ENCODE data around the gene SKAP1. TPM values are rescaled to one million over a fixed set of nuclear protein-coding genes. Genes with fewer than 3 reads are reported as not detected.
"Not testable (repeated sequence)": the region's sequence is repeated elsewhere in the genome, so short reads cannot be mapped to it uniquely, and the experiment has no call there.

The SKAP1 gene
- total RNA-seq, 1 donor from 2014 or later: not detected

DNA sequence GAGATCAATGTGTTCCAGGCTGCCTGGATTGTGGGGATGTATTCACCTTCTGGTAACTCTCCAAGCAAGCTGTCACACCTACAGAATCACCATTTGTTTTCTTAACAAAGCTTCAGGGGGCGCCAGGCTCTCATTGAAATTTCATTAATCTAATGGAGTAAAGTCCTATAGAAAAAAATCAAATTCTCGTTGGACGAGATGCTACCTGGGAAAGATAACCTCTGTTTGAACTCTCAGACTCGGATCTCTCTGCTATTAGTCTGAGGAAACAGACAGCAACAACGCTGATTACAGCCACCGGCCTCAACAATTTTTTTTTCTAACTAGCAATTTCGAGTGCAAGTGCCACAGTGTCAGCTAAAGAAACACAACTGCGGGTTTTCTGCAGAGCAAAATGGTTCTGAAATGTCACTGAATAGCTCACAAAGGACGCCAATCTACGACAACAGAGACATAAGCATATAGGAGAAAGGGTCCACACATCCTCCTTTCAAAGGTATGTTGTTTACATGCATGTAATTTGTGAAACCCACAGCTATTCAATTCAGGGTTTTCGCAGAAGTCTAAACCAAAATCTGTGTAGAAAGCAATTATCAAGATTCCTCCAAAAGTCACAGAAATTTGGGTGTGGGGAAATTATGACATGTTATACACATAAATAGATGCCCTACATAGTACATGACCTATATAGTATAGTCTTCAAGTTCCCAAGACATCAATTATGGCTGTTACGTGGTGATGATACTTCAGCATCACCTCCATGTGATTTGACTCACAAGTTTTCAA, 135.8 kb downstream of the SKAP1 start:
- Mint-ChIP-seq H3K4me3 (no peak overlapping the region), H3K36me3 (no peaks in the 10 kb centered on the region), H3K9me3 (no peaks in the 10 kb centered on the region), H3K27ac (no peak overlapping the region), H3K27me3 (ENCODE audit: insufficient read depth, low read depth) (peaks cover 6% of the 10 kb centered on the region), H3K4me1 (peaks cover 6% of the 10 kb centered on the region)
- Histone ChIP-seq H3K4me3 (no peak overlapping the region), H3K9ac (no peak overlapping the region), H3K9me3 (ENCODE audit: low read depth) (no peaks in the 10 kb centered on the region), H3K79me2 (ENCODE audit: low read depth) (no peaks in the 10 kb centered on the region), H3K4me1 (no peaks in the 10 kb centered on the region), H3K4me2 (no peak overlapping the region), H3K27ac (no peak overlapping the region), H2AFZ (replicated peaks) (no peak overlapping the region), H3F3A (ENCODE audit: low read depth) (no peaks in the 10 kb centered on the region), H3K36me3 (no peaks in the 10 kb centered on the region), H3K27me3 (peaks cover 63% of the 10 kb centered on the region), H4K20me1 (ENCODE audit: low read depth) (no peaks in the 10 kb centered on the region)
- TF ChIP-seq CTCF (IDR thresholded peaks at IDR 0.05) (no peak), EZH2 (IDR thresholded peaks at IDR 0.05) (no peak), EZH2phosphoT487 (IDR thresholded peaks at IDR 0.05) (no peak)
- no peak for DNase-seq (ENCODE audit: low spot score)

- H3K4me3 ChIP-seq: no peak overlapping the region
- H3K9me3 Mint-ChIP-seq: no peaks in the 10 kb centered on the region
- no peaks in the 10 kb centered on the region for H4K20me1 ChIP-seq (ENCODE audit: low read depth)
- H3K4me2 ChIP-seq: no peak overlapping the region
- H3K27me3 ChIP-seq: peaks cover 58% of the 10 kb centered on the region
- no peaks in the 10 kb centered on the region for H3K79me2 ChIP-seq (ENCODE audit: low read depth)
- no peak overlapping the region for H3K27ac ChIP-seq
- no peak overlapping the region for H3K27ac Mint-ChIP-seq
- H3F3A ChIP-seq (ENCODE audit: low read depth): no peaks in the 10 kb centered on the region
- peaks cover 6% of the 10 kb centered on the region for H3K4me1 Mint-ChIP-seq
- no peaks in the 10 kb centered on the region for H3K36me3 Mint-ChIP-seq
- no peaks in the 10 kb centered on the region for H3K4me1 ChIP-seq
- no peaks in the 10 kb centered on the region for H3K36me3 ChIP-seq
- no peak overlapping the region for H2AFZ ChIP-seq (replicated peaks)
- no peak overlapping the region for H3K4me3 Mint-ChIP-seq
- H3K27me3 Mint-ChIP-seq (ENCODE audit: insufficient read depth, low read depth): peaks cover 3% of the 10 kb centered on the region
- TF ChIP-seq EZH2 (IDR thresholded peaks at IDR 0.05) (no peak), CTCF (IDR thresholded peaks at IDR 0.05) (no peak), EZH2phosphoT487 (IDR thresholded peaks at IDR 0.05) (no peak)
- DNase-seq (ENCODE audit: low spot score): no peak
- H3K9me3 ChIP-seq (ENCODE audit: low read depth): no peaks in the 10 kb centered on the region
- H3K9ac ChIP-seq: no peak overlapping the region
These were observed 136.5 kb downstream of the SKAP1 start for GRCh38 chr17:48293319-48294019.

DNA sequence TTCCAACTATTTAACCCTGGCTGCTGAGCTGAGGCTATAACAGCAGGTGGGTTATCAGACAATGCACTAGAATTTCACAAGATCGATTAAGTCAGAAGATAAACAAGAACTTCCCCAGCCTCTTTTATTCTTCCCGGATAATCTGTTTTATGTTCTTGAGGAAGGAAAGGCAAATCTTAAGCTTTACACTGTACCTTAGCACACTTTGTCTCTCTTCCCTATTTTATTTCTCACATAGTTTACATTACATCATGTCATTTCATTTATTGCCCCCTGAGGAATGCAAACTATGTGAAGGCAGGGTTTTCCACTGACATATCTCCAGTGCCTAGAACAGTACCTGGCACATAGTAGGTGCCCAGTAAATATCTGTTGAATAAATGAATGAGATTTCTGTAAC, 139.6 kb downstream of the SKAP1 start:
- peaks cover 46% of the 10 kb centered on the region for H3K27me3 ChIP-seq
- Mint-ChIP-seq H3K4me1 (peaks cover 6% of the 10 kb centered on the region), H3K4me3 (no peak overlapping the region), H3K36me3 (no peaks in the 10 kb centered on the region), H3K27ac (no peak overlapping the region), H3K9me3 (no peaks in the 10 kb centered on the region), H3K27me3 (ENCODE audit: insufficient read depth, low read depth) (peaks cover 2% of the 10 kb centered on the region)
- H3K36me3 ChIP-seq: no peaks in the 10 kb centered on the region
- H3K9ac ChIP-seq: no peak overlapping the region
- H2AFZ ChIP-seq (replicated peaks): no peak overlapping the region
- H3K4me3 ChIP-seq: no peak overlapping the region
- H3K4me2 ChIP-seq: no peak overlapping the region
- TF ChIP-seq CTCF (IDR thresholded peaks at IDR 0.05) (no peak), EZH2phosphoT487 (IDR thresholded peaks at IDR 0.05) (peak; percentile 19)
- H3K9me3 ChIP-seq (ENCODE audit: low read depth): no peaks in the 10 kb centered on the region
- no peaks in the 10 kb centered on the region for H3K4me1 ChIP-seq
- H4K20me1 ChIP-seq (ENCODE audit: low read depth): no peaks in the 10 kb centered on the region
- H3K79me2 ChIP-seq (ENCODE audit: low read depth): no peaks in the 10 kb centered on the region
- H3F3A ChIP-seq (ENCODE audit: low read depth): no peaks in the 10 kb centered on the region
- peak; percentile 38 for DNase-seq (ENCODE audit: low spot score)
- no peak overlapping the region for H3K27ac ChIP-seq

DNA sequence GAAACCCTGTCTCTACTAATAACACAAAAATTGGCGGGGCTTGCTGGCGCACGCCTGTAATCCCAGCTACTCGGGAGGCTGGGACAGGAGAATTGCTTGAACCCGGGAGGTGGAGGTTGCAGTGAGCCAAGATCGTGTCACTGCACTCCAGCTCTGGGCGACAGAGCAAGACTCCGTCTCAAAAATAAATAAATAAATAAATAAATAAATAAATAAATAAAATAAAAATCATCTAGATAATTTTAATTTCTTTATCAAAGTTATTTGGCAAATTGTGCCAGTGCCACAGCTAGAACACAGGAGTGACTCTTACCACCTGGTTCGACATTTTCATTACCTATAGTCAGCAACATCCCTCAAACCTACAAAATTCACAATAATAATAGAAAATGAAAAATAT, 143.1 kb downstream of the SKAP1 start:
- H4K20me1 ChIP-seq (ENCODE audit: low read depth); DNase-seq (ENCODE audit: low spot score); H3K27ac ChIP-seq; H2AFZ ChIP-seq (replicated peaks); H3K27me3 Mint-ChIP-seq (ENCODE audit: insufficient read depth, low read depth); H3K36me3 Mint-ChIP-seq; H3K4me3 ChIP-seq; H3K9me3 ChIP-seq (ENCODE audit: low read depth); H3K4me3 Mint-ChIP-seq; H3K9me3 Mint-ChIP-seq; H3K4me1 ChIP-seq; H3K4me1 Mint-ChIP-seq; H3K27ac Mint-ChIP-seq; H3K4me2 ChIP-seq; H3K36me3 ChIP-seq; H3K9ac ChIP-seq; H3F3A ChIP-seq (ENCODE audit: low read depth); H3K79me2 ChIP-seq (ENCODE audit: low read depth): not testable (repeated sequence)
- H3K27me3 ChIP-seq: peaks cover 17% of the 10 kb centered on the region
